Coronary artery (tissue), 2 donors: ENCODE results near the gene OR51D1.
A peak's percentile ranks its signal among the peaks of the same experiment; 100 is the strongest.

Experiments
- DNase-seq: peaks from one replicate; pipeline ENCODE4 v3.0.0-alpha.2; 2017; ENCODE audit warnings: low spot score
- H3K27ac ChIP-seq, 2 donors: fragments of 200-600 bp; sonication (generic); one replicate each; pipeline ENCODE4 v1.5.1; 2016 to 2019
- H3K4me3 ChIP-seq: fragments of 200-600 bp; sonication (generic); 2 replicates; pipeline ENCODE4 v1.5.1; 2016; ENCODE audit warnings: mild to moderate bottlenecking, moderate library complexity
- TF ChIP-seq, protein P1 (sequence below): fragments of 200-600 bp; sonication (generic); IDR thresholded peaks from one replicate; pipeline ENCODE4 v1.5.1; 2019; ENCODE audit warnings: antibody characterized with exemption

The OR51D1 gene

DNA sequence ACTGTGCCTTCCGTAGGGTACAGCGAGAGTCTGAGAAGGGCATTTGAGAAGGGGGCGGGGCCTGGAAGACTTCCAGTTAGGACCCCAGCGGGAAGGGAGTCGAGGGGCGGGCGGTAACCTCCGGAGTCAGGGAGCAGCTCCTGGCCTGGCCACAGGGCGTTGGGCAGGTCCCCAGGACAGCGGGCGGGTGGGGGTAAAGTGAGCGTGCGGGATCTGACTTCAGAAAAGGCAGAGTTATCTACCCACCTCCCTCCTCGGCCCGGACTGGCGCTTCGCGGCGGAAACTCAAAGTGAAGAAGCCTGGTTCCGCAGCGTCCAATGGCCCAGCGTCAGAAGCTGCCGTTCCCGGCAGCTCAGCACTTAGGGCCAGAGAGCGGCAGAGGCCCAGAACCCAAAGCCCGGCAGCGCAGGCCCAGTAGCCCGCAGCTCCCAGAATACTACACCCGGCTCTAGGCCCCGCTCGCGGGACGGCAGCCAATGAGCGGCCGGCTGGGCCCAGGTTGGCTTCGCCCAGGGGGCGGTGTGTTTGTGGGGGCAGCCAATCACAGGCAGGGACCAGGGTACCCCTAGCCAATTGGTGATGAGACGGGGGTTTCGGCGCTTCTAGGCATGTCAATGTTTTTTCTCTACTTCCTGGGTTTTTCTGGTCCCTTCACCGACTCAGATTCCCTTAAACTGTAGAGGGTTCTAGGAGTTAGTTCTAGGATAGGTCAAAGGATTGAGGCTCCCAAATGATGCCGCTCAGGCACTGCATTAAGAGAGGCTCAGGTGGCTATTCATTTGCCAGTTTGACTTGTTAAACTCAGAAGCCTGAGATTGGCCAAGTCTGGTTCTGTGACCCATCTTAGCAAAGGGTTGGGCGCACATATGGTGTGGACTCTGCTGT is 29.3 kb upstream of the OR51D1 start, which contains the start of gene TRIM68:
Gene TRIM68 (minus strand): TSS at position 451 of the 886 bp plus-strand sequence. CDS start 2,727 bp downstream, outside the sequence.
- TF ChIP-seq, protein P1, sequence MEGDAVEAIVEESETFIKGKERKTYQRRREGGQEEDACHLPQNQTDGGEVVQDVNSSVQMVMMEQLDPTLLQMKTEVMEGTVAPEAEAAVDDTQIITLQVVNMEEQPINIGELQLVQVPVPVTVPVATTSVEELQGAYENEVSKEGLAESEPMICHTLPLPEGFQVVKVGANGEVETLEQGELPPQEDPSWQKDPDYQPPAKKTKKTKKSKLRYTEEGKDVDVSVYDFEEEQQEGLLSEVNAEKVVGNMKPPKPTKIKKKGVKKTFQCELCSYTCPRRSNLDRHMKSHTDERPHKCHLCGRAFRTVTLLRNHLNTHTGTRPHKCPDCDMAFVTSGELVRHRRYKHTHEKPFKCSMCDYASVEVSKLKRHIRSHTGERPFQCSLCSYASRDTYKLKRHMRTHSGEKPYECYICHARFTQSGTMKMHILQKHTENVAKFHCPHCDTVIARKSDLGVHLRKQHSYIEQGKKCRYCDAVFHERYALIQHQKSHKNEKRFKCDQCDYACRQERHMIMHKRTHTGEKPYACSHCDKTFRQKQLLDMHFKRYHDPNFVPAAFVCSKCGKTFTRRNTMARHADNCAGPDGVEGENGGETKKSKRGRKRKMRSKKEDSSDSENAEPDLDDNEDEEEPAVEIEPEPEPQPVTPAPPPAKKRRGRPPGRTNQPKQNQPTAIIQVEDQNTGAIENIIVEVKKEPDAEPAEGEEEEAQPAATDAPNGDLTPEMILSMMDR = no peak

DNA sequence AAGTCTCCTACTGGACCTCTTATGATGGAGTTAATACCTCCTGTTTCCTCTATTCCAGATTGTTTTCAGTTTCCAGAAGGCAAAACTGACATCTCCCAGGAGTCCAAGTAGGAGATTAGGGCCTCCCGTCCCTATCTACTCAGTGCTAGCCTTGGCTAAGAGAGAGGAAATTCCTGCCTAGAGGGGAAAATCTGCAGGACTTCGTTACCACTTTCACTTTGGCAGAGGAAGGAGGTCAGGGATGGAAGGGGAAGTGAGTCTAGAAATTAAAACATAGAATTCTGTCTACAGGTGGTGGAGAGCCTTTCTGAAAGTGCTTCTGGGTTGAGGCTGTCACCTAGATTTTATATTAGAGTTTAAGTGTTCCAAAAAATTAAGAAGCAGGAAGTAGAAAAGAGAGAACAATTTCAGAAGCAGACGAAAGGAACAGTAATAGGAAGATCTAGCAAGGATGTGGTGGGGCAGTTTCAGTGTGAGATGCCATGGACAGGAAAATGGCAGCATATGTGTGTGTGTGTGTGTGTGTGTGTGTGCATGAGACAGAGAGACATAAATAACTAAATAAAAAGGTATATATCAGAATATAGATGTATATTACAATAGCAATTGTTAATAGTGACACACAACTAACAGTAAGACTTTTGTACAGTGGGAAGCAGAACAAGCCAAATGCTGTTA is 26.9 kb upstream of the OR51D1 start:
- Histone ChIP-seq H3K27ac (peak overlapping the region in 1 of 2 donors; percentile 54), H3K4me3 (peak overlapping the region; percentile 58)
- no peak for DNase-seq
- TF ChIP-seq, protein P1 = no peak

More for the DNA sequence above, 29.3 kb upstream of the OR51D1 start, which contains the start of gene TRIM68:
- Histone ChIP-seq H3K4me3 (peak within 1 kb of the TSS; percentile 72), H3K27ac (peak within 1 kb of the TSS; percentile 87 to 90)
- peak; percentile 98 for DNase-seq

DNA sequence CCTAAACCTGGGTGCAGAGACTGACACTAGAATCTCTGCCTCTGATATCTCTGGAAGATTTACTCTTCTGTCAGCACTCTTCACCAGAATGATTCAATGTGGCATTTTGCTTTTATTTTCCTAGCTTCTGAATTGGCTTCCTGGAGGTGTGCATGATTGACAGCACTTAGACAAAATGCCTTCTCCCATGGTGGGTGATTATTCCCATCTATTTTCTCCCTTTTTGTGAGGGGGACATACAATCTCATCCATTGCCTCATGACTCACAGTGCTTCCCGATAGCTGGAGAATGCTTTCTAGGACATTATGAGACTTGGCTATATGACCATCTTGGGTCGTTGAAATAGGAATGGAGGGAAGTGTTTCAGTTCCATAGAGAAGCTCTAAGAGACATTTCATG is 25.3 kb upstream of the OR51D1 start:
- DNase-seq = no peak
- TF ChIP-seq, protein P1 = no peak
- H3K4me3 ChIP-seq = no peak overlapping the region
- no peak overlapping the region for H3K27ac ChIP-seq

DNA sequence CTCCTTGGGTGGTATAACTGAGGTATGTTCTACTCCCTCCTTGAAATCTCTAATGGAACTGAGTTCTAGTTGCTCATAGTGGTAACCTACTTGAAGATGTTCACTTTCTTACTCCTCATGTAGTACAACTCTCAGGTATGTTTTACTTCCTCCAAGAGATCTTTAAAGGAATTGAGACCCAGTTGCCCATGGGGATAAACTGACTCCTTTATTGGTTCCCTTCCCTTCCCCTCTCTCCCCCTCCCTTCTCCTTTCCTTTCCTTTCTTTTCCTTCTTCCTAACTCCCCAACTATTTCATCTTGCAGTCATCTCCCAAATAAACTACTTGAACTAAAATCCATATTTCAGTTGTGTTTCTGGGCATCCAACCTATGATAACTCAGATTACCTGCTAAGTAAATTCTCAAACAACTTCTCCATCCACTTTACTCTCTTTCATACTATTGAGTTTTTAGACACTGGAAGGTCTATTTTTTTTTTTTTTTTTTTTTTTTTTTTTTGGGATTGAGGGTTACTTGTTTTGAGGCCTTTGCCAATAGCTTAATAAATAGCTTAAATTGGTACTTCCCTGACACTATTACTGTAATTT is 21.3 kb upstream of the OR51D1 start:
- DNase-seq = no peak
- Histone ChIP-seq H3K4me3 (no peak overlapping the region), H3K27ac (no peak overlapping the region)
- TF ChIP-seq, protein P1 = no peak

DNA sequence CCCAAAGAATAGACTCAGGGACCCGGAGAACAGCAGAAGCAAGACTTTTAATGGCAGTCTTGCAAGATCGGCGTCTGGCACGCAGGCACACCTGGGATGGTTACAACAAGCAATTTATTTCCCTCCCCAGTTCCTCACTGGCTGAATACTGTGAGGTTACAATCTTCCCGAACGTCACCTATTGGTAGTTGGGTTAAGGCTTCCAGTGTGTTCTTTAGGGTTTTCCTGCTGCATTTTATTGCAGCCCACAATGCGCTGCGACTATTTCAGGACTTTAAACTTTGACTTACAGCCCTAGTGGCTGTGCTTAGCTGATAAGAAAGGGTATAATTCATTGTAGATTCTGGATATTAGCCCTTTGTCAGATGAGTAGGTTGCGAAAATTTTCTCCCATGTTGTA is 17.8 kb upstream of the OR51D1 start:
- H3K27ac ChIP-seq = no peak overlapping the region
- DNase-seq = no peak
- H3K4me3 ChIP-seq = no peak overlapping the region
- TF ChIP-seq, protein P1 = no peak

DNA sequence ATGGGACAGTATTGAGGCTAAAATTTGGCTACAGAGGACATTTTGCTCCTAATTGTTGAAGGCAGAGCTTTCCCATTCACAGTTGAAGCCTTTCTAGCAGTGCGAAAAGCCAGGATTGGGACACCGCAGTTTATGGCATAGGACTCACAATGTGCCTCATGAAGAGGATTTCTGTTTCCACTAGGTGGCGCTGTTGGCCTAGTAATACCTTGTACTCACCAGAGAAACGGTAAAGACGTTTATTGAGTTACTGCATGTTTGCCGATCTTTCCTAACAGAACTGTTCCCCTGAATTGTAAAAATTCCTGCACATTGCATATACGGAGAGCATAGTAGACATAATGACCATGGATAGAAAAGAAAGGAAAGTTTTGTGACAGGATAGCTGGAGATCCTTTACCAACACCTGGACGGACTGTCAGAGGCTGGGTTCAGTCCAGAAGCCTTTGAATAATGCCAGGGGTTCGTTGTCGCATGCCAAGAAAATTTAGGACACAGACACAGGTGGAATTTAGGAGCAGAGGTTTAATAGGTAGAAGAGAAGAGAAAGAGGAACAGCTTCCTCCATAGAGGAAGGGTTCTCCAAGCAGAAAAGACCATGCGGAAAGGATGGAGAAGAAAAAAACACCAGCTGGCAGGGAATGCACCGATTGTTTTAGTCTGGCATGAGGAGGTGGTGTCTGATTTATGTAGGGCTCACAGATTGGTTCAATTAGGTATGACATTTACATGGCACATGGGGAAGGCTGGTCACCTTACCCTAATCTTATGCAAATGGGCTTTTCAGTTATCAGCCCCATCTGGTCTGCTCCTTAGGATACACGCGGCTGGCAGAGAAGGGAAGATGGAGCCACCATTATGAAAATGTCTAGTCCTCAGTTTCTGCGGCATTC is 10.8 kb upstream of the OR51D1 start:
- Histone ChIP-seq H3K27ac (no peak overlapping the region), H3K4me3 (no peak overlapping the region)
- TF ChIP-seq, protein P1 = no peak
- no peak for DNase-seq
